Uterus (tissue), 2 donors: ENCODE measurements around the gene DMRT2.

Experiments
- POLR2A ChIP-seq, 2 donors: fragments of 450-650 bp; IDR thresholded peaks; one replicate each; pipeline ENCODE4 v1.6.1; 2016; ENCODE audit warnings: antibody characterized with exemption in 2 of 2, mild to moderate bottlenecking in 1 of 2, moderate library complexity in 1 of 2
- TF ChIP-seq, protein P1 (sequence below), 4 experiments: fragments of 200-600 bp in 2 of 4; fragments of 450-650 bp in 2 of 4; sonication (generic) in 2 of 4; IDR thresholded peaks; one replicate each; pipeline ENCODE4 v1.5.1; 2016 to 2019; ENCODE audit warnings: antibody characterized with exemption in 4 of 4, mild to moderate bottlenecking in 2 of 4, moderate library complexity in 1 of 4

DNA sequence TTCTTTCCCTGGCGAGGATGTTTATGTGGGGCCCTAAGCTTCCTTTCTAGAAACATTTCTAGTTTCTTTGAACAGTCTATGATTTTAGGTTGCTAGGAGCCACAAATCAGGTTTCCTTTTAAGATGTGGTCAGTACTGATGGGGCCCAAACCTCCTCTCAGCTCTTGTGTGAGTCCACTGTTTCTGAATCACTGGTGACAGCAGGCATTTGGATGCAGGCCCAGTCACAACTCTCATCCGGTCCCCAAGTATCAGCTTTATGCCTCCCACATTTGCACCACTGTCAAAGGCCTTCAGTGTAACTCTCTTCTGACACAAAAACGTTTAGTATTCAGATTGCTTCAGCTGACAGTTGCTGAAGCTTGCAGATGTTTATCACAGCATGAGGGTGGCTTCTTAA, 7.8 kb downstream of the DMRT2 start:
- TF ChIP-seq, protein P1, sequence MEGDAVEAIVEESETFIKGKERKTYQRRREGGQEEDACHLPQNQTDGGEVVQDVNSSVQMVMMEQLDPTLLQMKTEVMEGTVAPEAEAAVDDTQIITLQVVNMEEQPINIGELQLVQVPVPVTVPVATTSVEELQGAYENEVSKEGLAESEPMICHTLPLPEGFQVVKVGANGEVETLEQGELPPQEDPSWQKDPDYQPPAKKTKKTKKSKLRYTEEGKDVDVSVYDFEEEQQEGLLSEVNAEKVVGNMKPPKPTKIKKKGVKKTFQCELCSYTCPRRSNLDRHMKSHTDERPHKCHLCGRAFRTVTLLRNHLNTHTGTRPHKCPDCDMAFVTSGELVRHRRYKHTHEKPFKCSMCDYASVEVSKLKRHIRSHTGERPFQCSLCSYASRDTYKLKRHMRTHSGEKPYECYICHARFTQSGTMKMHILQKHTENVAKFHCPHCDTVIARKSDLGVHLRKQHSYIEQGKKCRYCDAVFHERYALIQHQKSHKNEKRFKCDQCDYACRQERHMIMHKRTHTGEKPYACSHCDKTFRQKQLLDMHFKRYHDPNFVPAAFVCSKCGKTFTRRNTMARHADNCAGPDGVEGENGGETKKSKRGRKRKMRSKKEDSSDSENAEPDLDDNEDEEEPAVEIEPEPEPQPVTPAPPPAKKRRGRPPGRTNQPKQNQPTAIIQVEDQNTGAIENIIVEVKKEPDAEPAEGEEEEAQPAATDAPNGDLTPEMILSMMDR (IDR thresholded peaks at IDR 0.05), result no peak
- TF ChIP-seq POLR2A (IDR thresholded peaks at IDR 0.05), result no peak
